GM21825 (cell line): ENCODE measurements around the gene BRMS1L.
"Not testable (repeated sequence)": the region's sequence is repeated elsewhere in the genome, so short reads cannot be mapped to it uniquely, and the experiment has no call there.

ENCODE experiments used
- ATAC-seq: cut with Tn5 transposase; IDR thresholded peaks from one replicate; pipeline ENCODE4 v1.9.1; 2021; ENCODE audit warnings: mild to moderate bottlenecking, moderate library complexity; ENCODE audit not compliant: unreplicated experiment

The BRMS1L gene

GRCh38 chr14:35821564-35822411 lies 4.3 kb upstream of the BRMS1L start:
- no peak for ATAC-seq

- no peak for ATAC-seq
Measured at GRCh38 chr14:35822501-35822900, 3.6 kb upstream of the BRMS1L start.

- not testable (repeated sequence) for ATAC-seq
Measured at GRCh38 chr14:35824446-35825165, 1.5 kb upstream of the BRMS1L start.

DNA sequence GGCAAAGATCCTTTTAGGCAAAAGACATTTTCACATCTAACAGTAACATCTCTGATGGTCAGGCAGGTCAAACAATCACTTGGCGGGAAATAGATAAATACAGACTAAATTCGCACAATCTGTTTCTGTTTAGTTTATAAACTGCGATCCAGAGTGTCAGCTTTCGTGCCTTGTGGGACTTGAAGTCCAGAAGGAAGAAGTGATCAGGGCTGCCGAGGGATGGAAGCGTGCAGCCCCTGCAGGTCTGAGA lies 245 bp upstream of the BRMS1L start:
- ATAC-seq: no peak

DNA sequence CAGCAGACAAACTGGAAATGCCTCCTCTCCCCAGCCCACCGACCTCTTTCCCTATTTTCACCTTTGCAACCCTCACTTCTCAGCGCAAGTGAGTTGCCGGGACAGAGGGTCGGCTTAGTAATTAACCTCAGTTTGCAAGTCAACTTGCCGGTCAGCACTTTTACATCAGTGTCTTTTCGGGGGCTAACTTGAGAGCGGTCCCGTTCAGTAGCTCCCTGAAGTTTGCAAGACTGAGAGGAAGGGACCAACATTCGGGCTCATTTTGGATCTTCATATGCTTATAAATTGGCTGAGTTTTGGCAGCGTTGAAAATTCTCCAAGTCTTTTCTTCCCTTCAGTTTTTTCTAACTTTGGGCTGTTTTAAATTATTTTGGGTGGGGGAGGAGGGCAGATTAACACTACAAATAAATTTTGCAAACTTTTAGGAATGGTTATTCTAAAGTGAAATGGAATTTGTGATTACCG lies 846 bp downstream of the BRMS1L start:
- ATAC-seq: no peak

DNA sequence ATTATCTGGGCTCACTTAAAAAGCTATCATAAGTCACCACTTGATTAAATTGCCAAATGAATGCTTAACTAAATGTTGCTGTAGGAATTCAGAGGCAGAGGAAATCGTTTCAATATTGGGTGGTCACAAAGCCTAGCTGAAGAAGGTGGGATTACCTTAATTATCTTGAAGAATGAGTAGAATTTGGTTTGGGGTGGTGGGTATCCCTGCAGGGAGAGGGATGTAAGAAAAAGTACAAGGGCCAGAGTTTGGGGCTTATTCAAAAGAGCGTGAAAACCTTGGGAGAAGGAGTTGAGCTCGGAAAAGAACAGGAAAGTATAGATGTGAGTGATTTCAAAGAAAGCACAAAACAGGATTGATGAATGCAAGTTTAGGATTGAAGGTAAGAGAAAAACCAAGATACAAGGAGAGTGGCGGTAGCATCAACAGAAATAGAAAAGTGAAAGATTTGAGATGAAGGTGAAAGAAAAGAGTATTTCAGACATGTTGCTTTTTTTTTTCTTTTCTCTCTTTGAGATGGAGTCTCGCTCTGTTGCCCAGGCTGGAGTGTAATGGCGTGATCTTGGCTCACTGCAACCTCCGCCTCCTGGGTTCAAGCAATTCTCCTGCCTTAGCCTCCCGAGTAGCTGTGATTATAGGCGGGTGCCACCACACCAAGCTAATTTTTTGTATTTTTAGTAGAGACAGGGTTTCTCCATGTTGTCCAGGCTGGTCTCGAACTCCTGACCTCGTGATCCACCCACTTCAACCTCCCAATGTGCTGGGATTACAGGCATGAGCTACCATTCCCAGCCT lies 1.7 kb downstream of the BRMS1L start:
- ATAC-seq: no peak

- ATAC-seq: no peak
Measured at GRCh38 chr14:35829449-35829848, 3.3 kb downstream of the BRMS1L start.

- ATAC-seq: no peak
Measured at GRCh38 chr14:35835208-35835982, 9.3 kb downstream of the BRMS1L start.

GRCh38 chr14:35841704-35842103 lies 15.6 kb downstream of the BRMS1L start:
- ATAC-seq: not testable (repeated sequence)

GRCh38 chr14:35842245-35842644 lies 16.1 kb downstream of the BRMS1L start:
- ATAC-seq: not testable (repeated sequence)

GRCh38 chr14:35844494-35844893 lies 18.4 kb downstream of the BRMS1L start:
- ATAC-seq: no peak

DNA sequence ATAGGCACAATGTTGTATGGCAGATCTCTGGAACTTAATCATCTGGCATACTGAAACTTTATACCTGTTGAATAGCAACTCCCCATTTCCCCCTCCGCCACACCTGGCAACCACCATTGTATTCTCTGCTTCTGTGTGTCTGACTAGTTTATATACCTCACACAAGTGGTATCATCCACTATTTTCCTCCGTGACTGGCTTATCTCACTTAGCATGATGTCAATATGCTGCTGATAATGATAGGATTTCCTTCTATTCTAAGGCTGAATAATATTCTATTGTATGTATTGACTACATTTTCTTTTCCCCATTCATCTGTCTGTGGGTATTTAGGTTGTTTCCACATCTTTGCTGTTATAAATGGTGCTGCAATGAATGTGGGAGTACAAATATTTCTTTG lies 21.5 kb downstream of the BRMS1L start:
- no peak for ATAC-seq

- ATAC-seq: no peak
Measured at GRCh38 chr14:35849122-35849521, 23.0 kb downstream of the BRMS1L start.

DNA sequence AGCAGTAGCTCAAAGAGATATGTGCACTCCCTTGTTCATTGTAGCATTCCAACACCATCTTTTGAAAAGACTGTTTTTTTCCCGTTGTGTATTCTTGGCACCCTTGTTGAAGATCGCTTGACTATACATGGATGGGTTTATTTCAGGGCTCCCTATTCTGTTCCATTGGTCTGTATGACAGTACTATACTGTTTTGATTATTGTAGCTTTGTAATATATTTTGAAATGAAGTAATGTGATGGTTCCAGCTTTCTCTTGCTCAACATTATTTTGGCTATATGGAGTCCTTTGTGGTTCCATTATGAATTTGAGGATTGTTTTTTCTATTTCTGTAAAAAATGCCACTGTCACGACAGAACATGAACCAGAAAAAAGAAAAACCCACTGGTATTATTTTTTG lies 25.7 kb downstream of the BRMS1L start:
- ATAC-seq: no peak

DNA sequence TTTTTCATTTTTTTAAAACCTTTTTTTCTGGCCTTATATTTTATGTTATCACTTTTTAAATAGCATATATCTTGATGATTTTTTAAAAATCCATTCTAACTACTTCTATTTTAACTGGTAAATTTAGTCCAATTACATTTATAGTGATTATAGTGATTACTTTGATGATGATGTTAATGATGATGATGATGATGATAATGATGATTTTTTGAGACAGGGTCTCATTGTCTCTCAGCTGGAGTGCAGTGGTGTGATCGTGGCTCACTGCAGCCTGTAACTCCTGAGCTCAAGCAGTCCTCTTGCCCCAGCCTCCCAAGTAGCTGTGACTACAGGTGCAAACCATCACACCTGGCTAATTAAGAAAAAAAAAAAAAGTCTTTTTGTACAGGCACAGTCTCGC lies 27.1 kb downstream of the BRMS1L start:
- ATAC-seq: no peak

GRCh38 chr14:35854696-35855270 lies 28.6 kb downstream of the BRMS1L start:
- ATAC-seq: no peak

DNA sequence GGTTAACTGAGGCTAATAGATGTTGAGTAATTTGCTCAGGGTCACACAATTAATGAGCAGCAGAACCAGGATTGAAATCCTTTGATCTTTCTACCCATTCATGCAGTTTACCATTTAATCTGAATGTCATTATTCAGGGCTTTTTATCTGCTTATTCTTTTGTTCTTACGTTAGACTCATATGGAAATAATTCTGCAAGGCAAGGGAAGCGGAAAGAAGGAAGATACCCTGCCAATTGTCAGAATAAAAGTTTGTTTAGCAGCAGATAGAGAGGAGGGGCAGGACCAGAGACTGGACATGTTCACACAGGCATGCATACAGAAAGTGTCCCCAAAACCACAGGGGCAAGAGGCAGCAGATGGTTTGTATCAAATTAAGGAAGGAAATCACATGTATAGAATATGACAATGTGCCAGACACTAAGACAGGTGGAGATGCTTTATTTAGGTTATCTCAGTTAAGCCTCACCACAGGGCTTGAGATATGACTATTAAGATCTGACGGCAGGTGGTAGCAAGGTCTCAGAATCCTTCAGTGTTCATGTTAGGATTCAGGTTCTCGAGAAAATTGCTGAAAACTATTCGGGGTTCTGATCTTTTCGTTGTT lies 29.8 kb downstream of the BRMS1L start:
- peak; percentile 90 for ATAC-seq

DNA sequence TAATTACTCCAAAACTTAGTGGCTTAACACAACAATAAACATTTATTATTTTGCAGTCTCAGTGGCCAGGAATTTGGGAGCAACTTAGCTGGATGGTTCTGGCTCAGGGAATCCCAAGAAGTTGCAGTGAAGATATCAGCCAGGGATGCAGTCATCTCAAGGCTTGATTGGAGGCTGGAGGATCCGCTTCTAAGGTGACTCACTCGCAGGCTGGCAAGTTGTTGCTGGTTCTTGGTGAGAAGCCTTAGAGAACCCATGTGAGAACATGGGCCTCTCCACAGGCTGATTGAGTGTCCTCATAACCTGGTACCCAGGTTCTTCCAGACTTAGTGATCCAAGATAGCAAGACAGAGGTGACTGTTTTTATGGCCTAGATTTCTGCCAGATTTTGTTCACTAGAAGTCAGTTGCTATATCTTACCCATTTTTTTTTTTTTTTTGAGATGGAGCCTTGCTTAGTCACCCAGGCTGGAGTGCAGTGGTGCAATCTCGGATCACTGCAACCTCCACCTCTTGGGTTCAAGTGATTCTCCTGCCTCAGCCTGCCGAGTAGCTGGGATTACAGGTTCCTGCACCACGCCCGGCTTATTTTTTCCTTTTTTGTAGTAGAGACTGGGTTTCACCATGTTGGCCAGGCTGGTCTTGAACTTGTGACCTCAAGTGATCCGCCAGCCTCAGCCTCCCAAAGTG lies 32.5 kb downstream of the BRMS1L start:
- no peak for ATAC-seq

DNA sequence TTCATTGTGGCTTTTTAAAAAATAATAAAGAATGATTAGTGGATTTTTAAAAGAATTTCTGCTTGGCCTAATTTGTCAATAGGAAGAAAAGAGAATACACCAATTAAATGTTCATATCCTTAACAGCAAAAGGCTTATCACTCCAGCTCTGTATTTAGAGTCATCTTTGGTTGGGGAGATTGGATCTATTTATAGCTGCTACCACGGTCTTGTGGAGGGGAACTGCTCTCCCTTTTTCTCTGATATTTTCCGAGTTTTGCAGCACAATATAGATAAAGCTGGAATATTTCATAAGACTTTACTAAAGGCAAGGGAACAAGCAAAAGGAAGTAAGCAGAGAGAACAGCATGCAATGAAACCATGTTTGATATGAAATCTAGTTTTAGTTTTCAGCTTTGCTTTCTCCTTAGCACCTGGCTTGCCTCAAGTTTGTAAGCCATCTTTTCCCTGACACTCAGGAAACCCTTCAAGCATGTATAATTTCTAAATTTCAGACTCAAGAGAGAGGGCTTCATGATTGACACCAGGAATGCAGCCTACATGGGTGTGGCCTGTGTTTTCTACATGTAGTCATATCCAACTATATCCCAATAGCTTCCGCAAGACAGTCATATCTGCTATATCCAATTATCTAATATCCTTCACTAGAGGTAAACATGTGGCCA lies 35.2 kb downstream of the BRMS1L start:
- ATAC-seq: peak; percentile 56
